ENCODE results near the gene RAB3GAP2. TPM values are rescaled to one million over a fixed set of nuclear protein-coding genes. Genes with fewer than 3 reads are reported as not detected.
A peak's percentile ranks its signal among the peaks of the same experiment; 100 is the strongest.

RAB3GAP2 gene
- total and polyA plus RNA-seq, 2 of the 13 experiments (the other 11 are each of a cell fraction or from before 2014, with no cell fraction given) = 22.6 to 25.0 TPM

- DNase-seq (ENCODE audit: low spot score) (no peak), FAIRE-seq (no peak), ATAC-seq (no peak)
- BruUV-seq (replicated peaks) = no TSS peak
- TF ChIP-seq ZNF572 (CRISPR knock-in tag; IDR thresholded peaks at IDR 0.05) (no peak), MAFK (conservative IDR thresholded peaks at IDR 0.05 in 1 of 2, IDR thresholded peaks at IDR 0.05 in 1 of 2; ENCODE audit: low read length in 2 of 2) (peak; percentile 61 to 74), ZNF672 (CRISPR knock-in tag; IDR thresholded peaks at IDR 0.05) (no peak), ZNF276 (CRISPR knock-in tag; IDR thresholded peaks at IDR 0.05; ENCODE audit: low read depth) (no peak), MAFF (IDR thresholded peaks at IDR 0.05; ENCODE audit: low read depth, low read length) (peak; percentile 71), TOPORS (CRISPR knock-in tag; IDR thresholded peaks at IDR 0.05) (no peak)
- no peak overlapping the region for H3K4me3 ChIP-seq (replicated peaks in 1 of 3; ENCODE audit: insufficient read depth in 1 of 3, low read depth in 2 of 3, low read length in 3 of 3)
- intact Hi-C loops (cut with micrococcal nuclease; ENCODE audit: unreplicated experiment) (loop anchor here (5.0 to 10.0 kb wide), 4 partner anchors 52 to 555 kb away; partner anchors contain the start of genes MARK1 and RAB3GAP2), in situ Hi-C loops (cut with HindIII; ENCODE audit: extremely low pct_ligation_motif_present, low pct_unique_long_range_greater_than_20kb) (no loop called here)
- no peak overlapping the region for H3K4me2 ChIP-seq (ENCODE audit: low read depth, low read length)
- H3K27ac ChIP-seq (ENCODE audit: extremely low read length, insufficient read depth, low read length) = no peak overlapping the region
- H3K27me3 ChIP-seq (ENCODE audit: control insufficient read depth in 1 of 2, insufficient read depth in 2 of 2, low read length in 2 of 2) = no peaks in the 10 kb centered on the region
- 95% methylated on average over 15 of the region's 15 CpGs for WGBS (ENCODE audit: low lambda C conversion rate)
- H3K4me1 ChIP-seq (ENCODE audit: insufficient read depth, low read length) = no peaks in the 10 kb centered on the region
- H2AFZ ChIP-seq (ENCODE audit: low read length) = no peak overlapping the region
- peaks cover 16% of the 10 kb centered on the region for H3K79me2 ChIP-seq (ENCODE audit: insufficient read depth, low read length)
- CTCF ChIA-PET (ENCODE audit: low intra/inter-chr PET ratio, low total read pairs) = no interaction called here
- H3K9me3 ChIP-seq (ENCODE audit: low read length) = no peaks in the 10 kb centered on the region
- H4K20me1 ChIP-seq (ENCODE audit: insufficient read depth, low read length) = 0 out of 2 replicates have a peak, but pooled peaks cover 3% of the 10 kb centered on the region
- 0 out of 5 replicates have a peak, but pooled peaks cover 0 to 5% of the 10 kb centered on the region in 2 experiments for H3K36me3 ChIP-seq (replicated peaks in 1 of 2; ENCODE audit: control insufficient read depth in 1 of 2, insufficient read depth in 2 of 2, low read length in 2 of 2)
- no peak overlapping the region for H3K9ac ChIP-seq (ENCODE audit: insufficient read depth, low read depth, low read length)
- POLR2A ChIA-PET = no interaction called here
Observed at GRCh38 chr1:220219865-220220698, 52.2 kb downstream of the RAB3GAP2 start.
